GM12874 (cell line): ENCODE results near the gene COL9A3.

Experiments used
- CTCF ChIP-seq: IDR thresholded peaks from 2 replicates; pipeline ENCODE4 v1.5.1; 2011; ENCODE audit warnings: low read depth, mild to moderate bottlenecking, control low read depth, low read length, moderate library complexity; ENCODE audit not compliant: insufficient read depth

The COL9A3 gene

GRCh38 chr20:62829231-62830230 is 12.7 kb downstream of the COL9A3 start:
- TF ChIP-seq CTCF = no peak

GRCh38 chr20:62830251-62830650 is 13.4 kb downstream of the COL9A3 start:
- no peak for TF ChIP-seq CTCF

- no peak for TF ChIP-seq CTCF
These were observed 14.0 kb downstream of the COL9A3 start for GRCh38 chr20:62830821-62831220.

GRCh38 chr20:62831361-62831788 is 14.5 kb downstream of the COL9A3 start:
- TF ChIP-seq CTCF = no peak

GRCh38 chr20:62831854-62832211 is 15.0 kb downstream of the COL9A3 start:
- no peak for TF ChIP-seq CTCF

- peak; percentile 20; the same call in 1 of the 2 replicates for TF ChIP-seq CTCF
These were observed 15.5 kb downstream of the COL9A3 start for GRCh38 chr20:62832212-62832922.

- no peak for TF ChIP-seq CTCF
These were observed 16.1 kb downstream of the COL9A3 start for GRCh38 chr20:62832951-62833391.
